ENCODE results near the gene WRAP73.

- TF ChIP-seq EGR1 (conservative IDR thresholded peaks at IDR 0.05) (no peak), ATF3 (IDR thresholded peaks at IDR 0.05) (no peak), ATF3 (CRISPR knock-in tag; conservative IDR thresholded peaks at IDR 0.05) (no peak), RUNX1 (IDR thresholded peaks at IDR 0.05; ENCODE audit: low read depth) (no peak), CTCF (IDR thresholded peaks at IDR 0.05 in 2 of 3, conservative IDR thresholded peaks at IDR 0.05 in 1 of 3; ENCODE audit: insufficient read depth in 2 of 3, low read depth in 1 of 3, low read length in 3 of 3) (no peak), ZNF263 (CRISPR knock-in tag; IDR thresholded peaks at IDR 0.05; ENCODE audit: borderline replicate concordance) (no peak), ZNF324 (CRISPR knock-in tag; IDR thresholded peaks at IDR 0.05) (no peak), ATF1 (CRISPR knock-in tag; IDR thresholded peaks at IDR 0.05) (no peak), ATF1 (tag; IDR thresholded peaks at IDR 0.05) (no peak), NCOA1 (IDR thresholded peaks at IDR 0.05; ENCODE audit: low read depth) (no peak), MAFK (IDR thresholded peaks at IDR 0.05; ENCODE audit: low read length) (no peak), ZNF174 (CRISPR knock-in tag; IDR thresholded peaks at IDR 0.05) (no peak), TAF1 (IDR thresholded peaks at IDR 0.05; ENCODE audit: control insufficient read depth, extremely low read depth, insufficient read depth, low read length, severe bottlenecking) (no peak), ZHX1 (conservative IDR thresholded peaks at IDR 0.05; ENCODE audit: low read length) (no peak), ZNF121 (CRISPR knock-in tag; conservative IDR thresholded peaks at IDR 0.05) (no peak), USF2 (CRISPR knock-in tag; IDR thresholded peaks at IDR 0.05) (no peak)
Measured at GRCh38 chr1:3640121-3640837, 9.6 kb downstream of the WRAP73 start.
